Natural killer cell (primary cell): ENCODE measurements around the gene TGM1. TPM values are rescaled to one million over a fixed set of nuclear protein-coding genes. Genes with fewer than 3 reads are reported as not detected.

Experiments used
- ATAC-seq, 3 donors: fragments of 150-1000 bp in 2 of 3; fragments of 200-7000 bp in 1 of 3; cut with Tn5 transposase; 1 replicate in 1 of 3; 2 replicates in 2 of 3; pipeline ENCODE4 v1.10.0; 2021; ENCODE audit warnings: mild to moderate bottlenecking in 2 of 3, moderate library complexity in 2 of 3
- DNase-seq, 2 donors: peaks; one replicate each; pipeline versions ENCODE4 v3.0.0 to v3.0.0-alpha.2; 2013 to 2021; ENCODE audit warnings: mixed read lengths in 1 of 2
- H3K27ac ChIP-seq: one replicate; pipeline ENCODE4 v1.5.1; 2013; ENCODE audit warnings: mild to moderate bottlenecking, low read length
- H3K27me3 ChIP-seq: one replicate; pipeline ENCODE4 v1.6.1; 2013; ENCODE audit warnings: low read length; ENCODE audit not compliant: control insufficient read depth, insufficient read depth
- H3K36me3 ChIP-seq: one replicate; pipeline ENCODE4 v1.6.1; 2013; ENCODE audit warnings: low read length; ENCODE audit not compliant: control insufficient read depth, insufficient read depth
- H3K4me1 ChIP-seq: one replicate; pipeline ENCODE4 v1.6.1; 2013; ENCODE audit warnings: low read length; ENCODE audit not compliant: control insufficient read depth, insufficient read depth
- H3K4me3 ChIP-seq: one replicate; pipeline ENCODE4 v1.5.1; 2013; ENCODE audit warnings: low read length
- H3K9me3 ChIP-seq: one replicate; pipeline ENCODE4 v1.6.1; 2013; ENCODE audit warnings: low read length; ENCODE audit not compliant: control insufficient read depth, insufficient read depth
- H3K27ac Mint-ChIP-seq, 2 donors: one replicate each; pipeline ENCODE4 v1.8.0; 2022; ENCODE audit warnings: mild to moderate bottlenecking in 2 of 2, mixed read lengths in 2 of 2, moderate library complexity in 1 of 2
- H3K27me3 Mint-ChIP-seq, 2 donors: one replicate each; pipeline ENCODE4 v1.8.0; 2022; ENCODE audit warnings: low read depth in 2 of 2, mixed read lengths in 2 of 2
- H3K36me3 Mint-ChIP-seq: one replicate; pipeline ENCODE4 v1.8.0; 2022; ENCODE audit warnings: mixed read lengths
- H3K4me1 Mint-ChIP-seq, 2 donors: one replicate each; pipeline ENCODE4 v1.8.0; 2022; ENCODE audit warnings: mixed read lengths in 2 of 2
- H3K4me3 Mint-ChIP-seq: one replicate; pipeline ENCODE4 v1.8.0; 2022; ENCODE audit warnings: mild to moderate bottlenecking, moderate library complexity, mixed read lengths
- H3K9me3 Mint-ChIP-seq, 2 donors: one replicate each; pipeline ENCODE4 v1.8.0; 2022; ENCODE audit warnings: mixed read lengths in 2 of 2
- WGBS: methylation state at CpG from one replicate; pipeline ENCODE4 v1.1.7; 2013; ENCODE audit warnings: missing lambda C conversion rate; ENCODE audit not compliant: insufficient coverage; 5-methylcytosine and 5-hydroxymethylcytosine counted together
- intact Hi-C: fragments of 100-400 bp; cut with micrococcal nuclease; formaldehyde crosslinking; loops from one replicate; pipeline ENCODE4 v1.14.2; 2022
- total RNA-seq, 4 donors: library from RNA; stranded (reverse); fragments of 120-200 nt in 1 of 4; gene quantifications; one replicate each; pipeline versions ENCODE4 v1.2.3 to v1.2.4, GENCODE V29; 2013 to 2022
- TF ChIP-seq, protein P1 (sequence below): fragments of 200-600 bp; IDR thresholded peaks from one replicate; pipeline ENCODE4 v1.8.0; 2022; ENCODE audit warnings: antibody characterized with exemption

The TGM1 gene
- total RNA-seq, 3 donors from 2014 or later (not counting 1 experiment from before 2014, with no cell fraction given), result 1.7 to 4.9 (median 4.7) TPM

DNA sequence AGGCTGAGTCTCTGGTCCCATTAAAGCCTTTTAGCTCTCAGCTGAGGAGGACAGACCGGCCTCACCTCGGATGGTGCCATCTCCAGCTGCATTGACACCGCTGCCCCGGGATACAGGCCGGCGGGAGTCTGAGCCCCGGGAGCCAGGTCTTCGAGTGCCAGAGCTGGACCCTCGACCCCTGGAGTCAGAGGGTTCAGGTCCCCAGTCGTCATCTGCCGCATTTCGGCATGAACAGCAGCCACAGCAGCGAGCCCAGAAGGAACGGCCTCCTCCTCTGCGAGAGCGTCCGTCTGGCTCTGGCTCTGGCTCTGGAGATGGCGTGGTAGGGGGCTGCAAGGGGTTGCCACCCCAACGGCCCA is 1.0 kb downstream of the TGM1 start:
- Mint-ChIP-seq H3K4me3 (no peak overlapping the region), H3K36me3 (peaks cover 5% of the 10 kb centered on the region), H3K27me3 (no peaks in the 10 kb centered on the region), H3K9me3 (no peaks in the 10 kb centered on the region), H3K4me1 (peaks cover 0 to 3% of the 10 kb centered on the region in 2 donors), H3K27ac (no peak overlapping the region)
- intact Hi-C loops, result no loop called here
- TF ChIP-seq, protein P1, sequence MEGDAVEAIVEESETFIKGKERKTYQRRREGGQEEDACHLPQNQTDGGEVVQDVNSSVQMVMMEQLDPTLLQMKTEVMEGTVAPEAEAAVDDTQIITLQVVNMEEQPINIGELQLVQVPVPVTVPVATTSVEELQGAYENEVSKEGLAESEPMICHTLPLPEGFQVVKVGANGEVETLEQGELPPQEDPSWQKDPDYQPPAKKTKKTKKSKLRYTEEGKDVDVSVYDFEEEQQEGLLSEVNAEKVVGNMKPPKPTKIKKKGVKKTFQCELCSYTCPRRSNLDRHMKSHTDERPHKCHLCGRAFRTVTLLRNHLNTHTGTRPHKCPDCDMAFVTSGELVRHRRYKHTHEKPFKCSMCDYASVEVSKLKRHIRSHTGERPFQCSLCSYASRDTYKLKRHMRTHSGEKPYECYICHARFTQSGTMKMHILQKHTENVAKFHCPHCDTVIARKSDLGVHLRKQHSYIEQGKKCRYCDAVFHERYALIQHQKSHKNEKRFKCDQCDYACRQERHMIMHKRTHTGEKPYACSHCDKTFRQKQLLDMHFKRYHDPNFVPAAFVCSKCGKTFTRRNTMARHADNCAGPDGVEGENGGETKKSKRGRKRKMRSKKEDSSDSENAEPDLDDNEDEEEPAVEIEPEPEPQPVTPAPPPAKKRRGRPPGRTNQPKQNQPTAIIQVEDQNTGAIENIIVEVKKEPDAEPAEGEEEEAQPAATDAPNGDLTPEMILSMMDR, result no peak
- Histone ChIP-seq H3K4me3 (no peak overlapping the region), H3K4me1 (no peaks in the 10 kb centered on the region), H3K27me3 (no peaks in the 10 kb centered on the region), H3K9me3 (no peaks in the 10 kb centered on the region), H3K27ac (no peak overlapping the region), H3K36me3 (peaks cover 25% of the 10 kb centered on the region)
- 94% methylated on average over 19 of the region's 19 CpGs for WGBS
- no peak for ATAC-seq
- no peak for DNase-seq

DNA sequence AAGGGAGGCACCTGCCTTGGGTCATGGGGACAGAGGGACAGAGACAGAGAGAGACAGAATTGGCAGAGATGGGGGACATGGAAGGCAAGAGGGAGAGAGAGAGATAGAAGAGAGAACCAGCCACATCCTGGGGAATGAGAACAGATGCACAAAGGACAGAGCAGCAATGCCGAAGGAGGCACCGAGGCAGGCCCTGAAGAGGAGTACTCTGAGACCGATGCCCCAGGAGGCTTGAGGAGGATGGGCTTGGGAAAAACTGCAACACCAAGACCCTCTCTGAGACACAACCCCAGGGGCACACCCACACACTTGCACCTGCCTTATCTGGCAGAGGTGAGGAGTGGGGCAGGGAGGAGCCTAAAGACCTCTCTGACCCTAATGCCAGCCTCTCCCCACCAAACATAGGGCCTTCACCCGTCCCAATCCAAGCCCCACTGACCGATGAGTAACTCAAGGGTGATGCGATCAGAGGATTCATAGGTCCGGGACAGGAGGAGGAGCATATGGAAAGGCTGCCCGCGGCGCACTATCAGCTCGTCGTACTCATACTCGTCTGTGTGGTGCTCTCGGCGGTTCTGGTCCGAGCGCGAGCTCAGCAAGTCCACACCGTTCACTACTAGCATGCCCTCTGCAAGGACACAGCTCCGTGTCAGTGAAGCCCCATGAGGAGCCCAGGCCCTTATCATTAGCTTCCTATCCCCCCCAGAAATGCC is 1.6 kb downstream of the TGM1 start:
- WGBS, result 96% methylated on average over 20 of the region's 20 CpGs
- Mint-ChIP-seq H3K9me3 (no peaks in the 10 kb centered on the region), H3K36me3 (no peaks in the 10 kb centered on the region), H3K27me3 (no peaks in the 10 kb centered on the region), H3K27ac (no peak overlapping the region), H3K4me1 (no peaks in the 10 kb centered on the region), H3K4me3 (no peak overlapping the region)
- ATAC-seq (no peak), DNase-seq (no peak)
- Histone ChIP-seq H3K36me3 (peaks cover 20% of the 10 kb centered on the region), H3K9me3 (no peaks in the 10 kb centered on the region), H3K27ac (no peak overlapping the region), H3K27me3 (no peaks in the 10 kb centered on the region), H3K4me3 (no peak overlapping the region), H3K4me1 (no peaks in the 10 kb centered on the region)
- TF ChIP-seq, protein P1, result no peak
- intact Hi-C loops, result no loop called here

DNA sequence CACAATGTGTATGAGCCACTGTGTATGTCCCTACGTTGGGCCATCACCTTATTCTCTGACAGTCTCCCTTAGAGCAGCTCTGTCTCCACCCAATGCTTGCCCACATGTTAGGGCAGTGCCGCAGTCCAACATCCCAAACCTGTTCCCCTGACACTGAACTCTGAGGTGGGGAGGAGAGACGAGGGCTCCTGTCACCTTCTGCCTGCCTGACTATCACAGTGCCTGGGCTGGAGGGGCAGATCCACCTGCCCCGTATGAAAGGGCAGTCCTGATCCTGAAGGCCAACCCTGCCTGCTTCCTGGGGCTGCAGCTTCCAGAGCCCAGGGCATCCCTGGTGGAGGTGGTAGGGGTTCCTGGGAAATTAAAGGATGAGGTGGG is 2.2 kb downstream of the TGM1 start:
- no peaks in the 10 kb centered on the region for H3K9me3 ChIP-seq
- H3K36me3 ChIP-seq, result peaks cover 14% of the 10 kb centered on the region
- H3K4me1 Mint-ChIP-seq, result no peaks in the 10 kb centered on the region
- no peaks in the 10 kb centered on the region for H3K4me1 ChIP-seq
- no peaks in the 10 kb centered on the region for H3K27me3 ChIP-seq
- ATAC-seq, result no peak
- no peak overlapping the region for H3K27ac Mint-ChIP-seq
- no peak overlapping the region for H3K4me3 Mint-ChIP-seq
- intact Hi-C loops, result no loop called here
- H3K27ac ChIP-seq, result no peak overlapping the region
- no peaks in the 10 kb centered on the region for H3K36me3 Mint-ChIP-seq
- DNase-seq, result no peak
- H3K9me3 Mint-ChIP-seq, result no peaks in the 10 kb centered on the region
- H3K27me3 Mint-ChIP-seq, result no peaks in the 10 kb centered on the region
- TF ChIP-seq, protein P1, result no peak
- 91% methylated on average over 4 of the region's 4 CpGs for WGBS
- no peak overlapping the region for H3K4me3 ChIP-seq
